ENCODE data around the gene PICALM. TPM values are rescaled to one million over a fixed set of nuclear protein-coding genes. Genes with fewer than 3 reads are reported as not detected.

The PICALM gene
- total and polyA plus RNA-seq, 2 of the 4 experiments (the other 2 are of a cell fraction), result 235 to 453 TPM

- in situ Hi-C loops (cut with MboI; ENCODE audit: low sequenced_read_pairs), result no loop called here
- Histone ChIP-seq H2BK15ac (ENCODE audit: low read depth, low read length) (no peak overlapping the region; the same call in 2 of the 3 replicates), H3K56ac (ENCODE audit: extremely low read depth, insufficient read depth, low read length) (no peak overlapping the region), H3K4me1 (ENCODE audit: control insufficient read depth, insufficient read depth, low read length) (peaks cover 14% of the 10 kb centered on the region), H4K5ac (ENCODE audit: low read depth, low read length) (peak overlapping the region; percentile 22; the same call in 1 of the 2 replicates), H3K4me3 (ENCODE audit: insufficient read depth, low read depth, low read length) (no peak overlapping the region), H3K9ac (ENCODE audit: low read depth, low read length) (no peak overlapping the region), H3K27me3 (ENCODE audit: control insufficient read depth, insufficient read depth, low read length) (no peaks in the 10 kb centered on the region), H3K14ac (replicated peaks; ENCODE audit: low read depth, low read length) (peak overlapping the region; percentile 64; the same call in 1 of the 2 replicates), H3K9me1 (ENCODE audit: insufficient read depth, low read length) (peaks cover 5% of the 10 kb centered on the region), H4K8ac (ENCODE audit: low read depth in 2 of 2, low read length in 2 of 2) (peak overlapping the region in 1 of 2 experiments; percentile 1; a peak in 1 of 4 replicates), H3K79me1 (ENCODE audit: low read depth in 1 of 2, low read length in 2 of 2) (0 out of 4 replicates have a peak, but pooled peaks cover 0 to 3% of the 10 kb centered on the region in 2 experiments), H2BK120ac (ENCODE audit: low read depth, low read length) (no peak overlapping the region), H3K36me3 (ENCODE audit: control insufficient read depth, insufficient read depth, low read length) (no peaks in the 10 kb centered on the region), H3K27ac (ENCODE audit: insufficient read depth, low read length) (peak overlapping the region; percentile 33; the same call in 1 of the 2 replicates), H2AK9ac (replicated peaks; ENCODE audit: low read depth, low read length, poor library complexity) (no peak overlapping the region), H3K18ac (ENCODE audit: low read depth, low read length) (peak overlapping the region; percentile 55), H3K23ac (ENCODE audit: low read depth, low read length) (no peak overlapping the region), H4K91ac (ENCODE audit: insufficient read depth, low read depth, low read length) (no peak overlapping the region), H2BK5ac (ENCODE audit: low read depth, low read length, poor library complexity, severe bottlenecking) (peak overlapping the region; percentile 40), H3K9me3 (ENCODE audit: control insufficient read depth, insufficient read depth, low read length) (no peaks in the 10 kb centered on the region), H2BK20ac (ENCODE audit: low read depth, low read length) (peak overlapping the region; percentile 26; the same call in 1 of the 2 replicates), H2AK5ac (ENCODE audit: low read depth, low read length) (peak overlapping the region; percentile 41; the same call in 1 of the 2 replicates), H2AFZ (replicated peaks; ENCODE audit: low read length, poor library complexity) (no peak overlapping the region), H4K20me1 (ENCODE audit: insufficient read depth, low read length) (peaks cover 4% of the 10 kb centered on the region; the same call in 1 of the 2 replicates), H3K4me2 (ENCODE audit: low read depth, low read length) (peak overlapping the region; percentile 65), H3K4ac (ENCODE audit: low read depth, low read length) (peak overlapping the region; percentile 12; the same call in 1 of the 2 replicates)
- peak; percentile 73 for ATAC-seq (ENCODE audit: low read depth)
- dilution Hi-C loops (cut with HindIII; ENCODE audit: low sequenced_read_pairs, unreplicated experiment), result no loop called here
- POLR2A ChIA-PET (ENCODE audit: unreplicated experiment), result no interaction called here
- intact Hi-C loops (cut with micrococcal nuclease), result no loop called here
- CTCF ChIA-PET, result interaction anchor here (0.7 kb wide), 1 partner anchor 92 kb away, joined by 3 read pairs; the partner anchor contains the start of gene CCDC83
- DNase-seq, result peak; percentile 93
- no CpG with 5 or more reads among the region's 5 CpGs for WGBS, 2 experiments (ENCODE audit: extremely low coverage in 2 of 2, insufficient read length in 1 of 2)
- no TSS peak for BruUV-seq (replicated peaks)
- TF ChIP-seq ELK1 (IDR thresholded peaks at IDR 0.05; ENCODE audit: borderline replicate concordance, low read depth, low read length), result no peak
- TF ChIP-seq RAD21 (IDR thresholded peaks at IDR 0.05; ENCODE audit: low read length), result no peak
- 0 out of 2 replicates have a peak, but pooled peaks have one; percentile 14 for TF ChIP-seq NFE2L2 (IDR thresholded peaks at IDR 0.05; ENCODE audit: low read depth, low read length)
- no peak for TF ChIP-seq FOS (IDR thresholded peaks at IDR 0.05; ENCODE audit: low read depth, low read length)
- no peak for TF ChIP-seq CTCF (conservative IDR thresholded peaks at IDR 0.05; ENCODE audit: low read depth, low read length)
- peak; percentile 70 for TF ChIP-seq MAFK (IDR thresholded peaks at IDR 0.05; ENCODE audit: low read depth, low read length)
- no peak for TF ChIP-seq CHD1 (IDR thresholded peaks at IDR 0.05; ENCODE audit: low read depth, low read length)
- no peak for TF ChIP-seq BHLHE40 (IDR thresholded peaks at IDR 0.05; ENCODE audit: low read depth, low read length)
- TF ChIP-seq POLR2A (IDR thresholded peaks at IDR 0.05; ENCODE audit: low read depth, low read length), result peak; percentile 56
- peak; percentile 59; the same call in 1 of the 2 replicates for TF ChIP-seq USF2 (IDR thresholded peaks at IDR 0.05; ENCODE audit: low read depth, low read length)
- TF ChIP-seq MXI1 (IDR thresholded peaks at IDR 0.05; ENCODE audit: borderline replicate concordance, low read depth, low read length), result 0 out of 2 replicates have a peak, but pooled peaks have one; percentile 27
- peak; percentile 81 for TF ChIP-seq CEBPB (IDR thresholded peaks at IDR 0.05; ENCODE audit: low read depth, low read length)
- no peak for TF ChIP-seq RCOR1 (IDR thresholded peaks at IDR 0.05; ENCODE audit: insufficient replicate concordance, low read length)
Observed at GRCh38 chr11:85947431-85948272, 121.2 kb downstream of the PICALM start.

All from IMR-90 (cell line).